Breast epithelium (tissue), 3 donors: ENCODE results near the gene TTBK1.

Experiments used
- CTCF ChIP-seq, 3 donors: fragments of 450-650 bp; IDR thresholded peaks; one replicate each; pipeline ENCODE4 v1.5.1; 2016 to 2017; ENCODE audit warnings: antibody characterized with exemption in 3 of 3, mild to moderate bottlenecking in 3 of 3, moderate library complexity in 3 of 3
- POLR2A ChIP-seq: fragments of 450-650 bp; IDR thresholded peaks from one replicate; pipeline ENCODE4 v1.6.1; 2016; ENCODE audit warnings: antibody characterized with exemption, mild to moderate bottlenecking, moderate library complexity
- POLR2AphosphoS5 ChIP-seq, 3 donors: sonication (generic); formaldehyde crosslinking; IDR thresholded peaks; one replicate each; pipeline ENCODE4 v1.6.1; 2017; ENCODE audit warnings: antibody characterized with exemption in 3 of 3

GRCh38 chr6:43280234-43280633 is 37.0 kb downstream of the TTBK1 start:
- TF ChIP-seq CTCF (IDR thresholded peaks at IDR 0.05) = no peak
- no peak for TF ChIP-seq POLR2AphosphoS5 (IDR thresholded peaks at IDR 0.05)
- no peak for TF ChIP-seq POLR2A
